Mesothelial cell of epicardium (in vitro differentiated cells): Measurements from ENCODE around the gene DMAP1. TPM values are rescaled to one million over a fixed set of nuclear protein-coding genes. Genes with fewer than 3 reads are reported as not detected.

ENCODE experiments used
- DNase-seq, 2 experiments: peaks; one replicate each; pipeline ENCODE4 v3.0.0; 2021; ENCODE audit warnings: low spot score in 2 of 2; ENCODE audit not compliant: unreplicated experiment in 2 of 2
- H3K27ac Mint-ChIP-seq: 2 replicates; pipeline ENCODE4 v1.8.0; 2021; ENCODE audit warnings: mixed read lengths
- H3K27me3 Mint-ChIP-seq: 2 replicates; pipeline ENCODE4 v1.8.0; 2021; ENCODE audit warnings: low read depth, mixed read lengths
- H3K36me3 Mint-ChIP-seq: 2 replicates; pipeline ENCODE4 v1.8.0; 2021; ENCODE audit warnings: mixed read lengths
- H3K4me1 Mint-ChIP-seq: 2 replicates; pipeline ENCODE4 v1.8.0; 2021; ENCODE audit warnings: mixed read lengths
- H3K4me3 Mint-ChIP-seq: 2 replicates; pipeline ENCODE4 v1.8.0; 2021; ENCODE audit warnings: mild to moderate bottlenecking, moderate library complexity, mixed read lengths
- H3K9me3 Mint-ChIP-seq: 2 replicates; pipeline ENCODE4 v1.8.0; 2021; ENCODE audit warnings: mixed read lengths
- total RNA-seq: library from RNA; stranded (reverse); gene quantifications from 3 replicates; pipeline ENCODE4 v1.2.1, GENCODE V29; 2021
- TF ChIP-seq, protein P1 (sequence below): fragments of 200-600 bp; sonication (generic); IDR thresholded peaks from one replicate; pipeline ENCODE4 v1.5.0; 2021; ENCODE audit warnings: antibody characterized with exemption; ENCODE audit not compliant: unreplicated experiment

Gene DMAP1
- total RNA-seq, 1 donor from 2014 or later: 50.7 TPM

DNA sequence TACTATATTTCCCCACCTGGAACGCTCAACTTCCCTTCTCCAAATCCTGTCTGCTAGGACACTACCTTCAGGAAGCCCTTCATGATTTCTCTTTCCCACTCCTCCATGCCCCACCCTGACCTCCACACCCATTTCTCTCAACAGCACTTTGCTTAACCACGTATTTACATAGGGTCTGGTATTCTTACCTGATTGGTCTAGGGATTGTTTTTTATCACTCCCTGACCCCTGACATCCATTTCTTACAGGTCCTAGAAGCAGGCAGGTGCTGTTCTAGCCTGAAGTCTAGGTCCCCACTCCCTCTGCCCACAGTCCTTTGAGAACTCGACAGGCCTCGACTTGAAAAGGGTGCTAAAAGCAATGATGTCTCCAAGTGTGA, 47.5 kb downstream of the DMAP1 start:
- Mint-ChIP-seq H3K9me3 (no peaks in the 10 kb centered on the region), H3K27ac (no peak overlapping the region), H3K4me3 (no peak overlapping the region), H3K36me3 (peaks cover 3% of the 10 kb centered on the region), H3K27me3 (no peaks in the 10 kb centered on the region), H3K4me1 (peaks cover 6% of the 10 kb centered on the region)
- TF ChIP-seq, protein P1, sequence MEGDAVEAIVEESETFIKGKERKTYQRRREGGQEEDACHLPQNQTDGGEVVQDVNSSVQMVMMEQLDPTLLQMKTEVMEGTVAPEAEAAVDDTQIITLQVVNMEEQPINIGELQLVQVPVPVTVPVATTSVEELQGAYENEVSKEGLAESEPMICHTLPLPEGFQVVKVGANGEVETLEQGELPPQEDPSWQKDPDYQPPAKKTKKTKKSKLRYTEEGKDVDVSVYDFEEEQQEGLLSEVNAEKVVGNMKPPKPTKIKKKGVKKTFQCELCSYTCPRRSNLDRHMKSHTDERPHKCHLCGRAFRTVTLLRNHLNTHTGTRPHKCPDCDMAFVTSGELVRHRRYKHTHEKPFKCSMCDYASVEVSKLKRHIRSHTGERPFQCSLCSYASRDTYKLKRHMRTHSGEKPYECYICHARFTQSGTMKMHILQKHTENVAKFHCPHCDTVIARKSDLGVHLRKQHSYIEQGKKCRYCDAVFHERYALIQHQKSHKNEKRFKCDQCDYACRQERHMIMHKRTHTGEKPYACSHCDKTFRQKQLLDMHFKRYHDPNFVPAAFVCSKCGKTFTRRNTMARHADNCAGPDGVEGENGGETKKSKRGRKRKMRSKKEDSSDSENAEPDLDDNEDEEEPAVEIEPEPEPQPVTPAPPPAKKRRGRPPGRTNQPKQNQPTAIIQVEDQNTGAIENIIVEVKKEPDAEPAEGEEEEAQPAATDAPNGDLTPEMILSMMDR: no peak
- DNase-seq: no peak

DNA sequence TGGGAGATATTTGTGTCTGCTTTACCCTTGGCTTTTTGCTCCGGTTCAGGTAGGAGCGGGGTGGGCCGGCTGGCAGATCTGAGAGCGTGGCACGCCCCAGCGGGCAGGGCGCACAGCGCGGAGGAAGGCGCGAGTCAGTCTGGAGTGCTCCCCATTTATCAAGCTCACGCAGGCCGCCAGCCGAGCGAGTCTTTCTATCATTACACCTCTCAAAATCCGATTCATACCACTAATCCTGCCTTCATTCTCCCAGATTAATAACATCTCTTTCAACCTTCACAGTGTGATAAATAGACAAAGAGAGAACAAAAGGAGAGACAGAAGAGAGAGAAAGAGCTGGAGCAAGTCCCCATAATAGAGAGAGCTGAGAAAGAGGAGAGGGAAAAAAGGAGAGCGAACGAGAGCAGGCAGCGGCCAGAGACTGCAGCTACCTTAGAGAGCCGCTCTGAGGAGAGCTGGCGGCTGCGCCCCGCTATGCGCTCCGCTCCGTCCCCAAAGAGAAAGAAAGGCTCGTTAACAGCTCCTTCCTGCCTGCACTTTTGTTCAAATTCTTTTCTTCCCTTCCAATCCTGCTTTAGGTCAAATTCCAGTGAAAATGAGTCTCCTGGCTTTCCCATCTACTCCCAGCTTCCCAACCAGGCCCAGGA, 48.0 kb downstream of the DMAP1 start:
- Mint-ChIP-seq H3K27ac (no peak overlapping the region), H3K36me3 (peaks cover 3% of the 10 kb centered on the region), H3K4me3 (no peak overlapping the region), H3K4me1 (peaks cover 6% of the 10 kb centered on the region), H3K27me3 (no peaks in the 10 kb centered on the region), H3K9me3 (no peaks in the 10 kb centered on the region)
- TF ChIP-seq, protein P1: no peak
- DNase-seq: no peak

DNA sequence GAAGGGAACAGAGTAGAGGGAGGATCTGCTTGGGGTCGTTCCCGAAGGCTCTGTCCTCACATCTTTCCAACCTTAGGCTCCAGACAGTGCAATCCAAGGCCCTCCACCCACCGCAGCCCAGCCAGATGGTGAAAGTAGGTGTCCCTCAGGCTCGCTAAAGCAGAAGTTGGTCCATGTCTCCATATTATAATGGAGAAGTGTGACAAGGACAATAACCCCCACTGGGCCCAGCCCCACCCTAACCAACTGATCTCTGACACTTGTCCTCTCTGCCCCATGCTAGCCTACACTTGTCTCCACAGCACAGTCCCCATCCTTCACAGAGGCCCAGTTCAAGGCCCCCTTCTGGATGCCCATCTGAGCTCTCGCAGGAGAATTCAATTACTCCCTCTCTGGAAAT, 48.7 kb downstream of the DMAP1 start:
- Mint-ChIP-seq H3K27me3 (no peaks in the 10 kb centered on the region), H3K27ac (no peak overlapping the region), H3K4me1 (peaks cover 6% of the 10 kb centered on the region), H3K4me3 (no peak overlapping the region), H3K9me3 (no peaks in the 10 kb centered on the region), H3K36me3 (peaks cover 3% of the 10 kb centered on the region)
- DNase-seq: no peak
- TF ChIP-seq, protein P1: no peak

DNA sequence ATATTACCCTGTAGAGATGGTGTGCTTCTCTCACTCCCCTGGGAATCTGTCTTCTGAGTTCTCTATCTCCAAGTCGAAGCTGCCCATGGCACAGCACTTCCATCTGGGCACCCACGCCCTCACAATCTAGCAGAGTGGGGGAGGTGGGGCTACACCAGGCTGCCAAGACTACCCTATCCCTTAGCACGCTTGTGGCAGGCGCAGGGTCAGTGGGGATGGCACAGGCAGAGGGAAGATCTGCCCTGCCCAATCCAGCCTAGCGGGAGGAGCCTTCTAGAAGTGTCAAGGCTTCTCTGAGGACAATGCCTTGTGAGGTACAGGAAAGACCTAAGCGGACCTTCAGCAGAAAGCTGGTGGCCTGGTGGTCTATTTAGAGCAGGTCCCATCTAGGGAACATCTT, 49.1 kb downstream of the DMAP1 start:
- TF ChIP-seq, protein P1: no peak

GRCh38 chr1:44262816-44263567, 49.7 kb downstream of the DMAP1 start:
- Mint-ChIP-seq H3K4me3 (no peak overlapping the region), H3K9me3 (no peaks in the 10 kb centered on the region), H3K36me3 (peaks cover 3% of the 10 kb centered on the region), H3K27me3 (no peaks in the 10 kb centered on the region), H3K27ac (no peak overlapping the region), H3K4me1 (peaks cover 3% of the 10 kb centered on the region)
- DNase-seq: no peak
- TF ChIP-seq, protein P1: no peak

More for the DNA sequence above, 49.1 kb downstream of the DMAP1 start:
- H3K4me1 Mint-ChIP-seq: peaks cover 6% of the 10 kb centered on the region
- no peaks in the 10 kb centered on the region for H3K9me3 Mint-ChIP-seq
- no peak overlapping the region for H3K27ac Mint-ChIP-seq
- peaks cover 3% of the 10 kb centered on the region for H3K36me3 Mint-ChIP-seq
- H3K27me3 Mint-ChIP-seq: no peaks in the 10 kb centered on the region
- no peak overlapping the region for H3K4me3 Mint-ChIP-seq
- no peak for DNase-seq
